GM19240 (cell line): ENCODE measurements around the gene ADAT3.

ENCODE experiments used
- DNase-seq: peaks from one replicate; pipeline ENCODE4 v3.0.0; 2011; ENCODE audit warnings: low spot score; ENCODE audit not compliant: insufficient read length

Gene ADAT3

DNA sequence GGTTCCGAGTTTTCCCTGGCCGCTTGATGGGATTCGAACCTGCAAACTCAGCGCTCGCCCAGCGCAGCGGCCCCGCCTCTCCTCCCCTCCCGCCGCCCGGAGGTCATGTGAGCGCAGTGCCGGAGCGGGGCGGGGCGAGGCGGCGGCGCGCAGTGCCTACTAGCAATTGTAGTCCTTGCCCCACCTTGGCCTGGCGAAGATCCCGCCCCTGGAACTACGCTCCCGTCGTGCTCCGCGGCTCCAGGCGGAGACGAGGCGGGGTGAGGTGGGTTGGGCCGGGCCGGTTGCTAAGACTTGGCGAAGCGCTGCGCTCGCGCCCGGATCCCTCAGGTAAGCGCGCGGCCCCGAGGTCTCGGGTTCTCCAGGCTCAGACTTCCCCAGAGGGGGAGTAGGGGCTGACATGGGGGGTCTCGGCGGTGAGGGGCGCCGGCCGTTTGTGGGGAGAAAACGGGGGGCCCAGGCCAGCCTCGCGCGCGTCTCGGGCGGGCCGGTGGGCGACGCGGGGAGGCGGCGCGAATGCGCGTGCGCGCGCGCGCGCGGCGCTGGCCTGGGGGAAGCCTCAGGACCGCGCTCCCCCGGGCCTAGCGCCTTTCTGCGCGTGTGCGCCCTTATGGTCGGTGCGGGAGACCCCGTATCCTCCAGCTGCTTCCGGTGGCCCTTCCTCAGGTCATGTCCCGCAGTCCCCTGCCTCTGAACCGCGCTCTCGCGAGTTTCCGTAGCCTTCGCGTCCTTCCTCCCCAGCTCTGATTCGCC, at the start of gene ADAT3, which contains the start of gene SCAMP4:
Gene ADAT3, plus strand, starts transcription at position 290 of the 753 bp plus-strand sequence. CDS start 6,649 bp downstream, outside the sequence.
Gene SCAMP4, plus strand, starts transcription at position 290 of the 753 bp plus-strand sequence. CDS start 9,621 bp downstream, outside the sequence.
- DNase-seq: peak; percentile 94

DNA sequence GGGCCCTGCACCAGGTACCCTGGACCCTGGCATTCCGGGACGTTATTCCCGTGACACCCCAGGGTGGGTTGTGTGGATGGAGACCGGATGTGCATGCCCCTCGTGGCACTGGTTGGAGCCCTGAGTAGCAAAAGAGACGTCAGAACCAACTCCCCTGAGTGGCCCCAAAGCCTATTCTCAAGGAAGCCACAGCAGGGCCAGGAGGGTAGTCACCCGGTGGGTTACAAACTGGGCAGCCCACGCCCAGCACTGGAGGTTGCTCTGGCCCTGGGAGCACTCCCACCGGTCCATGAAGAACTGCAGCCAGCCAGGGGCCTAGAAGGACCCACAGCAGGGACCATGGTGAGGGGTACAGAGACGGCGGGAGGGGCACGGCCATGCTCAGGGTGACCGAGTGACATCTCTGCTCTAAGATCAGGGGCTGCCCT, 49.4 kb upstream of the ADAT3 start:
- no peak for DNase-seq

- DNase-seq: no peak
Observed at GRCh38 chr19:1856345-1856697, 48.9 kb upstream of the ADAT3 start.

GRCh38 chr19:1856698-1857603, 48.2 kb upstream of the ADAT3 start:
- DNase-seq: peak; percentile 89

DNA sequence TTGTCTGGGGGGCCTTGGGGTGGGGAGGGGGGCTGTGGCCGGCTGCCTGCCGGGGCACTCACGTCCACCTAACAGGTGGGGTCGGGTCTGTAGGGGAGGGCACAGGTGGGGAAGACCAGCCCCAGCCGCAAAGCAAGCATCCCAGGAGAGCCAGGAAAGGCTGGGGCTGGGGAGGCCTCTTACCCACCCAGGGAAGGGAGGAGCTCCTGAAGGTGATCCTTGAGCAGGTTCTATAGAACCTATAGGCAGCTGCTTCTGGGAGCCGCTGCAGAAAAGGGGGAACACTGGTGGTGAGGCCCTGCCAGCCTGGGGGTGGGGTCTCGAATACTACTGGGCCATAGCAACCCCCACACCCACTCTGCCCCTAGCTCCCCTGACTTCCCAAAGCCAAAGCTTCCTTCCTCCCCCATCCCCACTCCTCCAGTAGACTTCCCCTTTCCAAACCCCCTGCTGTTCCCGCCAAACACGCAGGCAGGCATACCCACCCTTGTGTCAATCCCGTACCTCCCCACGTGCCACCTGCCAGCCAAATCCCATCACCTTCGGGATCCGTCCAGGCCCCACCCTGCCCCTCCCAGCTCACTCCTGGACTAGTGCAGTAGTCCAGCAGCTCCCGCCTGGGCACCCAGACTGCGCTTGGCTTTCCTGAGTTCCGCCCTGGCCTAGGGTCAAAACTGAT, 47.4 kb upstream of the ADAT3 start:
- DNase-seq: no peak

- no peak for DNase-seq
Observed at GRCh38 chr19:1858412-1859081, 46.7 kb upstream of the ADAT3 start.

GRCh38 chr19:1859331-1859781, 45.8 kb upstream of the ADAT3 start:
- no peak for DNase-seq

DNA sequence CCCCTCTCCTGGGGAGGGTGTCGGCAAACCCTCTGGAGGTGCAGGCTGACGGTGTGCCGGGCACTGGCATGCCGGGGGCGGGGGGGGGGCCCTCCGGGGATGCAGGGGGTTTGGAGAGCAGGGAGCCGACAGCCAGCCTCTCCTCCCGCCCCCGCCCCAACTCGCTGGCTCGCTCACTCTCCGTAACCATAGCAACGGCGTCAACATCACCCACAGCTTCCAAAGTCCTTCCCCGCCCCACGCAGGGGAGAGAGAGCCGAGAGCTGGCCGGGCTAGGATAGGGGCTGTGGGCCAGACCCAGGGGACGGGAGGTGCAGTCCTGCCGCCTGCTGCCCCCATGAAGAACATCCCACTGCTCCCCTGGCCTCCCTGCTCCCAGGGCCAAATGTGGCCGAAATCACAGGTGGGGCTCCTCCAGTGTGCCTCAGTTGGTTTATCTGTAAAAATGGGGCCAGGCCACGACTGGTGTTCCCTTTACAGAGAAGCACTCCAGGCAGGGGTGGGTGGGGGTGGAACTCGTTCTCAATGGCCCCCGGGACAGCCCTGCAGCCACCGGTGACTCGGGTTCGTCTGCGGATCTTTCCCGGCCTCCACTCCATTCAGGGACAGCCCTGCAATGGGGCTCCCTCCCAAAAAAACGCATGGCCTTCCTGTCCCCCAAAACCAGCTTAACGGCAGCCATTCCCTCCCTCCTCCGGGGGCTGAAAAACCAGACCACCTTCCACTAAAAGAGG, 45.0 kb upstream of the ADAT3 start:
- DNase-seq: no peak

- DNase-seq: no peak
Observed at GRCh38 chr19:1860821-1861598, 44.2 kb upstream of the ADAT3 start.

DNA sequence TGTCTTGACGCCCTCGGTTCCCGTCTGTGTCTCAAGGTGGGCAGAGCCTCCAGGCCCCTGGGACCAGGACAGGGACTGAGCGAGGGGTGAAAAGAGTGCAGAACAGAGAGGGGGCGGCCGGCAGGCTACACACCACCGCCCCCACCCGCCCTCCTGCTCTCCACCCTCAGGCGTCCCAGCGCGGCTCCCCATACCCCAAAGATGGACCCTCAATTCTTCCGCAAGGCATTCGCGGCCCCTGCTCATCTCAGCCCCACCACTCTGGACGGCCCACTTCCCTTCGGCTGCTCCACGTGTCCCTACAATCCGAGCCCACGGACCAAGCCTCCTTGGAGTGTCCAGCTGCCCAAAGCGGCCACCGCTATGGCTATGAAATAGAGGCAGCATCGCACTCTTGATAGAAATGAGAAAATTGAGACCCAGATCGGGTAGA, 43.6 kb upstream of the ADAT3 start:
- DNase-seq: no peak

GRCh38 chr19:1862068-1862423, 43.2 kb upstream of the ADAT3 start:
- no peak for DNase-seq

DNA sequence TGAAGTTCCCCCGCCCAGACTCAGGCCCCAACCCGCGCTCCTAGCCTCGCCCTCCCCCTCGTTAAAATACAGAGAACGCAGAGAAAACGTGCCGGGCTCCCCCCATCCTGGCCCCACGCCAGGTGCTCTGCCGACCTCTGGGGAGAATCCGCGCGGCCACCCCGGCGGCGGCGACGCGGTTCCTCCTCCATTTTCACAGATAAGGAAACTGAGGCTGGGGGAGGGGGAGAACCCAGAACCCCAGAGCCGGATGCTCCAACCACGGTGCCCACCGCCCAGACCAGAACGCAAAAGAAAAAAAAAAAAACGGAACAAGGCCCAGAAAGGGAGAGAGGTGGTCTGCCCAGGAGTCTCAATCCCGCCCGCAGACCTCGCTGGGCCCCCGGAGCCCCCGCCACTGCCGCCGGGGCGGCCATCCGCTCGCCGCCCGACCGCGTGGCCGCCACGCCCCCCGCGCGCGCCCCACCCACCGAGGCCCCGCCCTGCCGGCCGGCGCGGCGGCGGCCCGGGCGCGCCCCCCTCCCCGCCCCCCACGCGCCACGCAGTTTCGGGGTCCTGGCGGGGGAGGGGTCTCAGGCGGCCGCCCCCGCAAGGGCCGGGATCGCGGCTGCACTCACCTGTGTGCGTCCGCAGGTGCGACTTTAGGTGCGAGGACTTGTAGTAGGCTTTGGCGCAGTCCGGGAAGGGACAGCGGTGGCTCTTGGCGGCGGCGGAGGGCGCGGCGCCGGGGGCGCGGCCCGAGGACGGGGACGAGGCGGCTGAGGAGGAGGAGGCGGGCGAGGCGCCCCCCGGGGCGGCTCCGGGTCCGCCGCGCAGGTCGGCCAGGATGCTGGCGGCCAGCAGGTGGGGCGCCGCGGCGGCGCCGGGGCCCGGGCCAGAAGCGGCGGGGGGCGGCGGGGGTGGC, 42.5 kb upstream of the ADAT3 start:
- peak; percentile 63 for DNase-seq

GRCh38 chr19:1863328-1863637, 41.9 kb upstream of the ADAT3 start, which contains the start of gene KLF16:
Gene KLF16 (minus strand): TSS chr19:1863579. CDS start chr19:1863497, 82 bp downstream.
- DNase-seq: no peak

DNA sequence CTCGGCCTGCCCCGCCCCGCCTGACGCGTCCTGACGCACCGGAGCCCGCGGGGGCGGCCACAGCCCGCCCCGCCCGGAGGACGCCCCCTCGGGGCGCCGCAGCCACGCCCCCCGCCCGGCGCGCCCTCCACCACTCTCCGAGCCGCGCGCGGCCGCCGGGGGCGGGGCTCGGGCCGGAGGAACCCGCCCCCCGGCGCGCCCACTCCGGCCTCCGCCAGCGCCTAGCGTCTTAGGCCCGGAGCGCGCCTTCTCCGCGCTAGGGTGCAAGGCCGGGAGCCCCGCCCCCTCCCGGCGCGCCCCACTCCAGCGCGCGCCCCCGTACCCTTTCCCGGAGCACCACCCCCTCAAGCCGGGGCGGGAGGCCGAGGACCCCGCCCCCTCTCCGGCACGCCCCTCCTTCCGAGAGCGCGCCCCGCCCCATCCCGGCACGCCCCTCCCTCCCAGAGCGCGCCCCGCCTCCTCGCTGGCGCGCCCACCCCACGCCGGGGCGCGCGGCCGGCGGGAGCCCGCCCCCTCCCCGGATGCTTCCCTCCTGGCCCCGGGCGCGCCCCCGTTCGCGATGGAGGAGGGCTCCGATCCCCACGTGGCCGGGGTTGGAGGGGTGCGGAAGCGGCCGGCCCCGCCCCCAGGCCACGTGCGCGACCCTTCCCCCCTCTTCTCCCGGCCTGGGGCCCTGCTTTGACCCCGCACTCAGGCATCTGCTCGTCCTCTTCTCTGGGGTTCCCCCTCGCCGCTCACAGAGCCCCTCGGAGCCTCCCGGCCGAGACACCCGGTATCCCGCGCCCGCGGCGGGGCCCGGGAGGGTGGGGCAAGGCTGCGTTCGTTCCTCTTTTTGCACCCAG, 41.3 kb upstream of the ADAT3 start:
- DNase-seq: peak; percentile 98

DNA sequence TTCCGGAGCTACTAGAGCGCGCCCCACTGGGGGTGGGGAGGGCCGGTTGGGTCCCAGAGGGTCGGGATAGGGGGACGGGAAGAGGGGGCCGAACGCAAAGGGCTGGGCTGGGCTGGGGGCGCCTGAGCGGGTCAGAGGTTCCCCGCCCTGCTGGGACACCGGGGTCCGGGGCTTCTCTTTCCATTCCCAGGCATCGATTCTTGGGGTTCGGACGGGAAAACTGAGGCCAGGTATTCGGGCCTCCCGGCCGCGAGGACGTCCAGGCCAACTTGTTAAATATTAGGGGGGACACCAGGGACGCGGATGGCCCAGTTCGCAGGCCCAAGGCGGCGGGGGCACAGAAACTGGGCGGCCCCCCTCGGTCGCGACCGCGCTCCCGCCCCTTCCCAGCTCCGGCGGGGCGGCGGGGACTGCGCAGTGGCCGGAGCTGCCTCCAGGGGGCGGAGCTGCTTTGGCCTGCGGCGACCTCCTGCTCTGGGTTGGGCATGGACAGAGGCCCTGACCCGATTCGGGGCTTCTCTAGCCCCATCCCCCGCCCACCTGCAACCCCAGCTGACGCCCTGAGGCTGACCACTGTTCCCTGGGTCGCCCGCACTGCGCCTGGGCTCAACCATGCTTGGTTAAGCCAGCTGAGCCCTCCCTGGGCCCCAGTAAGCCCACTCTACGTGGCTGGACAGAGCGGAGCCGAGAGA, 40.6 kb upstream of the ADAT3 start:
- peak; percentile 90 for DNase-seq

GRCh38 chr19:1865172-1866010, 39.8 kb upstream of the ADAT3 start:
- DNase-seq: no peak
